Measurements from ENCODE around the gene KLHL26.
"Not testable (repeated sequence)": the region's sequence is repeated elsewhere in the genome, so short reads cannot be mapped to it uniquely, and the experiment has no call there.

KLHL26 gene

GRCh38 chr19:18667531-18668251 is 30.9 kb downstream of the KLHL26 start:
- DNase-seq: no peak

DNA sequence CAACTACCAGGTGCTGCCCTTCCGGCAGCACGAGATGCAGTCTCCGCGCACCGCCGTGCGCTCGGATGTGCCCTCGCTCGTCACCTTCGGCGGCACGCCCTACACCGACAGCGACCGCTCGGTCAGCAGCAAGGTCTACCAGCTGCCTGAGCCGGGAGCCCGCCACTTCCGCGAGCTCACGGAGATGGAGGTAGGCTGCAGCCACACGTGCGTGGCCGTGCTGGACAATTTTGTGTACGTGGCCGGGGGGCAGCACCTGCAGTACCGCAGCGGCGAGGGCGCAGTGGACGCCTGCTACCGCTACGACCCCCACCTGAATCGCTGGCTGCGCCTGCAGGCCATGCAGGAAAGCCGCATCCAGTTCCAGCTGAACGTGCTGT is 31.4 kb downstream of the KLHL26 start:
- DNase-seq: no peak

- DNase-seq: no peak
Measured at GRCh38 chr19:18668744-18669523, 32.1 kb downstream of the KLHL26 start.

DNA sequence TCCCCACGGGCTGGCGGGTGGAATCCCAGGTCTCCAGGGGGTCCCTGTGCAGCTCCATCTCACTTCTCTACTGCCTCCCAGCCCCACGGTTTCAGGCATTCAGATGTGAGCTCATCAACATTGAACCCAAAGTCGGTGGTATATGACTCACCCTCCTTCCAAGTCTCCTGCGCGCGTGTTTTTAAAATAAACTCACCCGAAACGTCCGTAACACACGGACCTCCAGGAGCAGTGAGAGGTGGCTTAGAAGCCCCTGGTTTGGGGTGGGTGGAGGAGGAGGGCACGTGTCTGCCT is 32.6 kb downstream of the KLHL26 start:
- peak; percentile 28 for DNase-seq

DNA sequence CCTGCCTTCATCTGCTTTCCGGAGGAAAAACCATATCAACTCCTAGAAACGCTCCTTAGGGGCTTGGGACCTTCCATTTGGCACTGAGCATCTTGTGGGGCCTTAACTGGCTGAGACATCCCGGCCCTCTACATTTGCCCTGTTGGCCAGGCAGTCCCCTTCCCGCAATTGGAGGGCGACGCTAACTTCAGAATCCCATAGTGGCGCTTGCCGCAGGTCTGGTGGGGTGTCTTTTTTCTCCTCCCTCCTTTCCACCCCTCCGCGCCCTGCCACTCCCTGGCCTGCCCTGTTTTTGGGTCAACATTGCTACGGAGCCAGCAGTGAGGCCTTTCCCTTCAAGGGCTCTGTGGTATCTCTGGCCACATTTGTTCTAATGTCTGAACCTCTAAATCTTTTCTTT is 33.1 kb downstream of the KLHL26 start:
- DNase-seq: no peak

- no peak for DNase-seq
Measured at GRCh38 chr19:18670312-18670711, 33.5 kb downstream of the KLHL26 start.

GRCh38 chr19:18671303-18672043 is 34.6 kb downstream of the KLHL26 start:
- no peak for DNase-seq

DNA sequence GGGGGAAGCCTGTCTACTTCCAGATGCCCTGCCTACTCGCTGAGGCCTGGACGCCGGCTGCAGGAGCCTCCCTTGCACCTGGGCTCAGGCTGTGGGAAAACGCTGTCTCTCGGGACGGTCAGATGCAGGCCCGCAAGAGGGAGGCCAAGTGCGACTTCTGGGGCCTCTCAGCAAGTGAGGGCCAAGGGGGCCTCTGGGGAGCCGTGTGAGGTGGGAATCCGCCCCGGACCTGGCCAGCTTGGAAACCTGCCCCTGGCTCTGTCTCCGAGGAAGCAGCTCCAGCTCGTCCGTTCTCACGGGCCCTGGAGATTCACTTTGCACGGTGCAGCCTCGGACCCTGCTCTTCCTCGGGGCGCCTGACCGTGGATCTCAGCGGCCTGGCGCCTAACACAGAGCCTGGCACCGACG is 35.2 kb downstream of the KLHL26 start:
- DNase-seq: no peak

GRCh38 chr19:18672606-18673337 is 35.9 kb downstream of the KLHL26 start:
- DNase-seq: peak; percentile 16

DNA sequence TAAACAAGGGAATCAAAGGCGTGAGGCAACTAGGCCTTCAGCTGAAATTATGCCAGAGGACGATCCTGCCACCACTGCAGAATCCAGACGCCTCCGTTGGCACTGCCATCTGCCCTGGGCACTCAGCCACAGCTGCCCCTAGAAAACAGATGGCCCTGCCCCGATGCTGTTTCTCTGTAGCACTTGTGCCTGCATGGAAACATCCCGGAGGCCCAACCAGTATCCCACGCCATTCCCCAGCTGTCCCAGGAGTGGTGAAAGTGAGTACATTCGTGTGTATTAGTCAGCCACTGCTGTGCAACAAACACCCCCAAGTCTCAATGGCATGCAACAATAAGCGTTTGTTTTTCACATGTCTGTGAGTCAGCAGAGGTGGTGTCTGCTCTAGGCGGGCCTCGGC is 37.8 kb downstream of the KLHL26 start:
- DNase-seq: no peak

DNA sequence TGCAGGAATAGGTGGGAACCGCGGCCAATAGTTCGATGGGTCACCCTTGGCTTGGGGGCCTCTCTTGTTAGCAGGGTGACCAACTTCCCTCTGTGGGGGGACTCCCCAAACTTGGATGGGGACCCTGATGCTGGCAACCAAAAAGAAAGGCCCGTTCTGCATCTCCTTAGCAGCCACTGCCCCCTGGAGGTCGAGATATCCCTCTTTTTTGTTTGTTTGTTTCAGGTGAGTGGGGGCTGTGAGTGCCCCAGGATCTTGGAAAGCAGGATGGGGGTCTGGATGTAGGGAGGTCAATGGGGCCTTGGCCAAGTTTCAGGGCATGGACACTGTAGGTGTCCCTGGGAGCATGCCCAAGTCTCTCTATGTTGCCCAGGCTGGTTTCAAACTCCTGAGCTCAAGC is 39.0 kb downstream of the KLHL26 start:
- DNase-seq: no peak

DNA sequence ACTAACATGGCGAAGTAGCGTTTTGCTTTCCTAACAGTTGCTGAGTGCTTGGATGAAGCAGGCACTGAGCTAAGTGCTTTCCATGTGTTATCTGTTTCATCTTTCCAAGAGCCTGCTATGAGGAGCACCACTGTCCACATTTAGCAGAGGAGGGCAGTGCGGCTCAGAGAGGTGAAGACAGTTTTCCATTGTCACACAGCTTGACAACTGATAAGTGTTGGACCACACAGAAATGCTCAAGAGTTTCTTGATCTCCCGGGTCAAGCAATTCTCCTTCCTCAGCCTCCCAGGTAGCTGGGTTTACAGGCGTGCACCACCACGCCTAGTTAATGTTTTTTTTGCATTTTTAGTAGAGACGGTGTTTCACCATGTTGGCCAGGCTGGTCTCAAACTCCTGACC is 39.9 kb downstream of the KLHL26 start:
- DNase-seq: no peak

DNA sequence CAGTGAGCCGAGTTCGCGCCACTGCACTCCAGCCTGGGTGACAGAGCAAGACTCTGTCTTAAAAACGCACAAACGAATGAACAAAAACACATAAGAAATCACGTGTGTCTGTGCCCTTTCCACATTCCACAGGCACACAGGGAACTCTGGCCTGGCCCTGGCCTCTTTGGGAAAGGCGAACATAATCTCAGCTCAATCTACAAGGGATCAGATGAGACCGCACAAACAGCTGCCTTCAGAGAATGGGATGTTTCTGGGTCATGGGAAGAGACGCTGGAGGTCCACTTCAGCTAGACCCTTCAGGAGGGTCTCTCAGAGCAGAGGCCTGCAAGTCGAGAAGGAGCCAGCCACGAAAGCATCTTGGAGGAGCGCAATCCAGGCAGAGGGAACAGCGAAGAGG is 40.3 kb downstream of the KLHL26 start:
- no peak for DNase-seq

DNA sequence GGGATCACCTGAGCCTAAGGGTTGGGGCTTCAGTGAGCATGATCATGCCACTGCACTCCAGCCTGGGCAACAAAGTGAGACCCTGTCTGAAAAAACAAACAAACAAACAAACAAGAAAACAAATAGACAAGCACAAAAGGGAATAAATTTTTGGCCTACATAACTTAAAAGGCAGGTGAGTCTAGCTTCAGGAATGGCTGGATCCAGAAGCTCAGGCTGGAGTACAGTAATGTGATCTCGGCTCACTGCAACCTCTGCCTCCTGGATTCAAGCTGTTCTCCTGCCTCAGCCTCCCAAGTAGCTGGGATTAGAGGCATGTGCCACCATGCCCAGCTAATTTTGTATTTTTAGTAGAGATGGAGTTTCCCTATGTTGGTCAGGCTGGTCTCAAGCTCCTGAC is 43.3 kb downstream of the KLHL26 start:
- DNase-seq: not testable (repeated sequence)

GRCh38 chr19:18682807-18683108 is 45.9 kb downstream of the KLHL26 start:
- DNase-seq: no peak

GRCh38 chr19:18683109-18683957 is 46.5 kb downstream of the KLHL26 start, which contains the start of gene CRTC1:
TSS of gene CRTC1 (plus strand) at chr19:18683680. CDS start at chr19:18683703, 23 bp downstream.
- DNase-seq: peak; percentile 85

- DNase-seq: no peak
Measured at GRCh38 chr19:18683958-18684641, 47.3 kb downstream of the KLHL26 start.

DNA sequence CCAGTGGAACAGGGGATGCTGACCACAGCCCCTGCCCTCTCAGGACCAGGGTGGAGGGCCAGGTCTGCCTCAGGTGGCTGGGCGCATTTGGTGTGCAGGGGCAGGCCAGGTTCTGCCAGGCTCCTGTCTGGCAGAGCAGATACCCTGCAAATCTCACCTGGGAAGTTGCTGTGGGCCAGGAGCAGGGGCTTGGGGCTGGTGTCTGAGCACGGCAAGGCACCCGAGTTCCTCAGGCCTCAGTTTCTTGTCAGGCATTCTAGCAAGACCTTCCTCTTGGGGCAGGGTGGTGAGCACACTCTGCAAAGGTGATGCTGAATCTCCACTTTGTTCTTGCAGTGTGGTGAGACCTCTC is 47.8 kb downstream of the KLHL26 start:
- no peak for DNase-seq

GRCh38 chr19:18685597-18686190 is 48.9 kb downstream of the KLHL26 start:
- no peak for DNase-seq

GRCh38 chr19:18687740-18688465 is 51.1 kb downstream of the KLHL26 start:
- DNase-seq: no peak

- no peak for DNase-seq
Measured at GRCh38 chr19:18696023-18696422, 59.2 kb downstream of the KLHL26 start.
